KMS-11 (cell line): ENCODE measurements around the gene STAT5A.

Source experiments
- H2AFZ ChIP-seq: fragments of 200-600 bp; sonication (generic); 2 replicates; pipeline ENCODE4 v1.6.1; 2016; ENCODE audit warnings: antibody characterized with exemption, mixed run types, low read depth
- H3K27ac ChIP-seq: fragments of 200-600 bp; sonication (generic); 2 replicates; pipeline ENCODE4 v1.6.1; 2016; ENCODE audit warnings: mild to moderate bottlenecking, mixed run types
- H3K27me3 ChIP-seq: fragments of 200-600 bp; sonication (generic); 2 replicates; pipeline ENCODE4 v1.6.1; 2017; ENCODE audit warnings: mild to moderate bottlenecking, low read depth, mixed run types, moderate library complexity; ENCODE audit not compliant: insufficient read depth
- H3K36me3 ChIP-seq: fragments of 200-600 bp; sonication (generic); 2 replicates; pipeline ENCODE4 v1.6.1; 2017; ENCODE audit warnings: mild to moderate bottlenecking, mixed run types; ENCODE audit not compliant: insufficient read depth
- H3K4me1 ChIP-seq: fragments of 200-600 bp; sonication (generic); 2 replicates; pipeline ENCODE4 v1.6.1; 2016; ENCODE audit warnings: mild to moderate bottlenecking, low read depth, mixed run types; ENCODE audit not compliant: poor library complexity, severe bottlenecking
- H3K4me2 ChIP-seq: fragments of 200-600 bp; sonication (generic); 2 replicates; pipeline ENCODE4 v1.7.0; 2016; ENCODE audit warnings: mild to moderate bottlenecking, mixed run types
- H3K4me3 ChIP-seq: fragments of 200-600 bp; sonication (generic); IDR thresholded peaks from 2 replicates; pipeline ENCODE4 v1.6.1; 2017; ENCODE audit warnings: low read depth, low read length, mixed read lengths; ENCODE audit not compliant: insufficient read depth
- H3K79me2 ChIP-seq: fragments of 200-600 bp; sonication (generic); 2 replicates; pipeline ENCODE4 v1.6.1; 2016; ENCODE audit warnings: low read depth, mixed run types; ENCODE audit not compliant: insufficient read depth
- H3K9ac ChIP-seq: fragments of 200-600 bp; sonication (generic); 2 replicates; pipeline ENCODE4 v1.6.1; 2016; ENCODE audit warnings: mild to moderate bottlenecking, mixed run types
- H4K20me1 ChIP-seq: fragments of 200-600 bp; sonication (generic); 2 replicates; pipeline ENCODE4 v1.6.1; 2016; ENCODE audit warnings: mild to moderate bottlenecking, mixed run types; ENCODE audit not compliant: insufficient read depth
- TF ChIP-seq, protein P1 (sequence below): fragments of 200-600 bp; sonication (generic); conservative IDR thresholded peaks from 2 replicates; pipeline ENCODE4 v1.6.1; 2017; ENCODE audit warnings: low read depth, mild to moderate bottlenecking, antibody characterized with exemption, low read length, moderate library complexity, mixed read lengths

Gene STAT5A

DNA sequence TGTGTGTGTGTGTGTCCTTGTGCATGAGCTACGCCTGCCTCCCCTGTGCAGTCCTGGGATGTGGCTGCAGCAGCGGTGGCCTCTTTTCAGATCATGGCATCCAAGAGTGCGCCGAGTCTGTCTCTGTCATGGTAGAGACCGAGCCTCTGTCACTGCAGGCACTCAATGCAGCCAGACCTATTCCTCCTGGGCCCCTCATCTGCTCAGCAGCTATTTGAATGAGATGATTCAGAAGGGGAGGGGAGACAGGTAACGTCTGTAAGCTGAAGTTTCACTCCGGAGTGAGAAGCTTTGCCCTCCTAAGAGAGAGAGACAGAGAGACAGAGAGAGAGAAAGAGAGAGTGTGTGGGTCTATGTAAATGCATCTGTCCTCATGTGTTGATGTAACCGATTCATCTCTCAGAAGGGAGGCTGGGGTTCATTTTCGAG, 22.5 kb downstream of the STAT5A start:
- H2AFZ ChIP-seq, result no peak overlapping the region
- no peak overlapping the region for H3K4me3 ChIP-seq
- no peaks in the 10 kb centered on the region for H3K79me2 ChIP-seq
- H3K4me1 ChIP-seq, result peaks cover 9% of the 10 kb centered on the region
- no peak overlapping the region for H3K9ac ChIP-seq
- no peak overlapping the region for H3K27ac ChIP-seq
- TF ChIP-seq, protein P1, sequence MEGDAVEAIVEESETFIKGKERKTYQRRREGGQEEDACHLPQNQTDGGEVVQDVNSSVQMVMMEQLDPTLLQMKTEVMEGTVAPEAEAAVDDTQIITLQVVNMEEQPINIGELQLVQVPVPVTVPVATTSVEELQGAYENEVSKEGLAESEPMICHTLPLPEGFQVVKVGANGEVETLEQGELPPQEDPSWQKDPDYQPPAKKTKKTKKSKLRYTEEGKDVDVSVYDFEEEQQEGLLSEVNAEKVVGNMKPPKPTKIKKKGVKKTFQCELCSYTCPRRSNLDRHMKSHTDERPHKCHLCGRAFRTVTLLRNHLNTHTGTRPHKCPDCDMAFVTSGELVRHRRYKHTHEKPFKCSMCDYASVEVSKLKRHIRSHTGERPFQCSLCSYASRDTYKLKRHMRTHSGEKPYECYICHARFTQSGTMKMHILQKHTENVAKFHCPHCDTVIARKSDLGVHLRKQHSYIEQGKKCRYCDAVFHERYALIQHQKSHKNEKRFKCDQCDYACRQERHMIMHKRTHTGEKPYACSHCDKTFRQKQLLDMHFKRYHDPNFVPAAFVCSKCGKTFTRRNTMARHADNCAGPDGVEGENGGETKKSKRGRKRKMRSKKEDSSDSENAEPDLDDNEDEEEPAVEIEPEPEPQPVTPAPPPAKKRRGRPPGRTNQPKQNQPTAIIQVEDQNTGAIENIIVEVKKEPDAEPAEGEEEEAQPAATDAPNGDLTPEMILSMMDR, result no peak
- H3K36me3 ChIP-seq, result no peaks in the 10 kb centered on the region
- no peaks in the 10 kb centered on the region for H4K20me1 ChIP-seq
- H3K4me2 ChIP-seq, result no peak overlapping the region
- no peaks in the 10 kb centered on the region; the same call in 1 of the 2 replicates for H3K27me3 ChIP-seq

DNA sequence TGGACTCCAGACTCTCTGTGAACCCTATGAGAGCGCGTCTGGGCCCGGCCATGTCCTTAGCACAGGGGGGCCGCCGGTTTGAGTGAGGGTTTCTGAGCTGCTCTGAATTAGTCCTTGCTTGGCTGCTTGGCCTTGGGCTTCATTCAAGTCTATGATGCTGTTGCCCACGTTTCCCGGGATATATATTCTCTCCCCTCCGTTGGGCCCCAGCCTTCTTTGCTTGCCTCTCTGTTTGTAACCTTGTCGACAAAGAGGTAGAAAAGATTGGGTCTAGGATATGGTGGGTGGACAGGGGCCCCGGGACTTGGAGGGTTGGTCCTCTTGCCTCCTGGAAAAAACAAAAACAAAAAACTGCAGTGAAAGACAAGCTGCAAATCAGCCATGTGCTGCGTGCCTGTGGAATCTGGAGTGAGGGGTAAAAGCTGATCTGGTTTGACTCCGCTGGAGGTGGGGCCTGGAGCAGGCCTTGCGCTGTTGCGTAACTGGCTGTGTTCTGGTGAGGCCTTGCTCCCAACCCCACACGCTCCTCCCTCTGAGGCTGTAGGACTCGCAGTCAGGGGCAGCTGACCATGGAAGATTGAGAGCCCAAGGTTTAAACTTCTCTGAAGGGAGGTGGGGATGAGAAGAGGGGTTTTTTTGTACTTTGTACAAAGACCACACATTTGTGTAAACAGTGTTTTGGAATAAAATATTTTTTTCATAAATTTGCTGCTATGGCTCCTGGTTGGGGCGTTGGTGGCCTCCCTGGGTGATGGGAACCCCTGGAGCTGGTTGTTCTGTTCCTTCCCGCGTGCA, 23.1 kb downstream of the STAT5A start:
- Histone ChIP-seq H3K79me2 (no peaks in the 10 kb centered on the region), H3K36me3 (no peaks in the 10 kb centered on the region), H3K4me2 (no peak overlapping the region), H3K27ac (no peak overlapping the region), H3K4me3 (no peak overlapping the region), H2AFZ (no peak overlapping the region), H4K20me1 (no peaks in the 10 kb centered on the region), H3K9ac (no peak overlapping the region), H3K4me1 (peaks cover 11% of the 10 kb centered on the region), H3K27me3 (no peaks in the 10 kb centered on the region)
- TF ChIP-seq, protein P1, result no peak

DNA sequence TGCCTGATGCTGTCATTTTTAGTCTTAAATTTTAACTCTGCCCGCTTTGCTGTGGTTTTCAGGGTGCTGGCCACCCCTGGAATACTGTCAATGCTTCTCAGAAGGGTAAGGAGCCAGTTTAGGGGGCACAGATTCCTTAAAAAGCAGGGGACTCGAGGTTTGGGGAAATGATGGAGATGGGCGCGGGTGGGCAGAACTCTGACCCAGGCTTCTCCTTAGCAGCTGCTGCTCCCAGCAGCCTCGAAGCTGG, 23.7 kb downstream of the STAT5A start:
- H4K20me1 ChIP-seq, result no peaks in the 10 kb centered on the region
- H3K27me3 ChIP-seq, result no peaks in the 10 kb centered on the region
- no peak overlapping the region for H3K4me3 ChIP-seq
- H3K4me1 ChIP-seq, result peaks cover 11% of the 10 kb centered on the region
- H3K4me2 ChIP-seq, result no peak overlapping the region
- no peak overlapping the region for H3K27ac ChIP-seq
- TF ChIP-seq, protein P1, result no peak
- no peak overlapping the region for H3K9ac ChIP-seq
- no peaks in the 10 kb centered on the region for H3K79me2 ChIP-seq
- H3K36me3 ChIP-seq, result no peaks in the 10 kb centered on the region
- no peak overlapping the region for H2AFZ ChIP-seq

DNA sequence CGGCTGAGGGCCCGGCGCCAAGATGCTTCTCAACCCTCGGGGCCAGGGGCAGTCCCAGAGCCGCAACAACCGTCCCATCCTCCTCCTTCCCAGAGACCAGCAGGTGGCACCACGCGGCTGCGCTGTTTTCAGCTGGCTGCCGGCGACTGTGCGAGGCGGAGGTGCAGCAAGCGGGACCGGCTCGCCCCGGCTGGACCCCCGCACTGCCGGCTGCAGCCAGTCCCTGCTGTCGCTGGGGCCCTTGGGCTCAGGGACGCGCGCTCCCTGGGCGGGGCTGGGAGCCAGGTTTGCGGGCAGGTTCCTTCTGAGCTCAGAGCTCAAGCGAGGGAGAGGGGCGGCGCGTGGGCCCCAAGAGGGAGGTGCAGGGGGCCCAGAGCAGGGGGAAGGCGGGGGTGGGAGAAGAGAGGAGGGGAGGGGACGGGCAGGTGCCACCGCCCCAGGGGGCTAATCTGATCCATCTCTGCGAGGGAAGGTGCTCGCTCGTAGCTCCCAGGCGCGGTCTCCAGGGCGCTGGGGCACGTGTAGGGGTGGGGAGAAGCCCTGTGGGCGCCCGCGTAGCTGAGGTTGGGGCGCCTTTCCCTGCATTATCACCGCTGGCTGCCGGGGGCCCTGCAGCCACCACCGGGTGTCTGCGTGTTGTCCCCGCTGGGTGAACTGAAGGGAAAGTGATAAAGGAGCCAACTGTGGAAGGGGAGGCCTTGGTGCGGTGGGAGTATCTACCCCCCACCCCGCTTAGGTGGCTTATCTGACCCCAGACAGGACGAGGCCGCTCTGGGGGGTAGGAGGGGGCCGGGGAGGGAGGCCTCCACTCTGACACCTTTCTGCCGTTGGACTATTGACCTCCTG, 24.2 kb downstream of the STAT5A start:
- Histone ChIP-seq H3K27me3 (no peaks in the 10 kb centered on the region), H4K20me1 (no peaks in the 10 kb centered on the region), H3K4me1 (peaks cover 11% of the 10 kb centered on the region), H3K36me3 (no peaks in the 10 kb centered on the region), H3K27ac (no peak overlapping the region), H3K9ac (no peak overlapping the region), H3K4me3 (no peak overlapping the region), H2AFZ (no peak overlapping the region), H3K79me2 (no peaks in the 10 kb centered on the region), H3K4me2 (no peak overlapping the region)
- TF ChIP-seq, protein P1, result no peak
